ENCODE results near the gene SAMD4B. TPM values are rescaled to one million over a fixed set of nuclear protein-coding genes. Genes with fewer than 3 reads are reported as not detected.

SAMD4B gene, protein sequence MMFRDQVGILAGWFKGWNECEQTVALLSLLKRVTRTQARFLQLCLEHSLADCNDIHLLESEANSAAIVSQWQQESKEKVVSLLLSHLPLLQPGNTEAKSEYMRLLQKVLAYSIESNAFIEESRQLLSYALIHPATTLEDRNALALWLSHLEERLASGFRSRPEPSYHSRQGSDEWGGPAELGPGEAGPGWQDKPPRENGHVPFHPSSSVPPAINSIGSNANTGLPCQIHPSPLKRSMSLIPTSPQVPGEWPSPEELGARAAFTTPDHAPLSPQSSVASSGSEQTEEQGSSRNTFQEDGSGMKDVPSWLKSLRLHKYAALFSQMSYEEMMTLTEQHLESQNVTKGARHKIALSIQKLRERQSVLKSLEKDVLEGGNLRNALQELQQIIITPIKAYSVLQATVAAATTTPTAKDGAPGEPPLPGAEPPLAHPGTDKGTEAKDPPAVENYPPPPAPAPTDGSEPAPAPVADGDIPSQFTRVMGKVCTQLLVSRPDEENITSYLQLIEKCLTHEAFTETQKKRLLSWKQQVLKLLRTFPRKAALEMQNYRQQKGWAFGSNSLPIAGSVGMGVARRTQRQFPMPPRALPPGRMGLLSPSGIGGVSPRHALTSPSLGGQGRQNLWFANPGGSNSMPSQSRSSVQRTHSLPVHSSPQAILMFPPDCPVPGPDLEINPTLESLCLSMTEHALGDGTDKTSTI
- total RNA-seq: 85.2 and 94.0 TPM in 2 replicates

DNA sequence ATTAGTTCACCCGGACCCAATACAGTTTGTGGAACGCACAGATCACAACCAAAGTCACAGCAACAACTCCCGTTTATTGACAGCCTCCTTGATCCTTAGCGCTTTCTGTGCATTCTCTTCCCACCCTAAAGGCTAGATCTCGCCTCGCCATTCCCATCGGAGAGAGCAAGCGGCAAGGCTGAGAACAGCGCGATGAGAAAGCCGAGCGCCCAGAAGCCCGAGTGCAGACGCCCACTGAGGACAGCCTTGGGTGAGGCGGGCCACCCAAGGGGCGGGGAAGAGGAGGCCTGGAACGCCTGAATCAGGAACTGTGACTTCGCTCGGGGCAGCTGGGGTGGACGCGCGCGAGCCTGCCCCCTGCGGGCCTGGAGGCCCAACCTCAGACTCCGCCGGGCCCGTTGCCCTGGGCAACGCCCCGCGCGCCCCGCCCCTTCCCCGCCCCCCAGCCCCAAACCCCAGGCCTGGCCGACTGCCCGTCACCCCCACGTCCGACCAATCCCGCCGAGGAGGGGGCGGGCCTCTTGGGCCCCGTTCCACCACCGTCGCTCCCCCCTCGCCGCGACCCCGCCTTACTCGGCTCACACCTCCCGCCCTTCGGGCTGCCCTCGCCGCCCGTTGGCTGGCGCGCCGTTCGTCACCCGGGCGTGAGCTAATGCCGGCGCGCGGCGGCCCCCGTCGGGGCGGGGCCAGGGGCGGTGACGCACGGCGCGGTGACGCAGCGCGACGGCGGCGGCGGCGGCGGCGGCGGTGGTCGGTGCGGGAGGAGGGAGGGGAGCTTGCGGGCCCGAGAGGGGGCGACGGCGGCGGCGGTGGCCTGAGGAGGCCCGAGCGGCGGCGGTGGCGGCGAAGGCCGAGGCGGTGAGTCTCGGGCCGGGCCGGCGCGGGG is at the start of gene SAMD4B:
TSS of gene SAMD4B (plus strand) at position 703 of the 886 bp plus-strand sequence. CDS start 14,473 bp downstream, outside the sequence.

DNA sequence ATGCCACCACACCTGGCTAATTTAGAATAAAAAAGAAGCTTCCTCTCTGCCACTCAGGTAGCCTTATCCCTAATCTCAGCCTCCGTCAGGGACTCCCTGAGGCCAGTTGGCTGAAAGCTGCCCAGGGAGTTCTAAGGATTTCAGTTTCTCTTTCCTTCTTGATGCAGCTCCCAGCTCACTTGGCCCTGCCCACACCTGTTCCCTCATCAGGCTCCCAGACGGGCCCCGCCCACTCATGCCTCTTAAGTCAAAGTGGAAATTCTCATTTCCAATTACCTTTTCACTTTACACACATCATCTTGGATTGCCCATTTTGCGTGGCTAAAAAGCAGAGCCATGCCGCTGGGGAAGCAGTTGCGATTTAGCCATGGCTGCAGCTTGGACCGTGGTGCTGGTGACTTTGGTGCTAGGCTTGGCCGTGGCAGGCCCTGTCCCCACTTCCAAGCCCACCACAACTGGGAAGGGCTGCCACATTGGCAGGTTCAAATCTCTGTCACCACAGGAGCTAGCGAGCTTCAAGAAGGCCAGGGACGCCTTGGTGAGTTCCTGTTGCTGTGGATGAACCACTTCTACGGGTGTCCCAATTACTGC is 46.1 kb upstream of the SAMD4B start, which contains the start of gene IFNL1:
TSS of gene IFNL1 (plus strand) at position 353 of the 591 bp plus-strand sequence. CDS start at position 368, 15 bp downstream.

DNA sequence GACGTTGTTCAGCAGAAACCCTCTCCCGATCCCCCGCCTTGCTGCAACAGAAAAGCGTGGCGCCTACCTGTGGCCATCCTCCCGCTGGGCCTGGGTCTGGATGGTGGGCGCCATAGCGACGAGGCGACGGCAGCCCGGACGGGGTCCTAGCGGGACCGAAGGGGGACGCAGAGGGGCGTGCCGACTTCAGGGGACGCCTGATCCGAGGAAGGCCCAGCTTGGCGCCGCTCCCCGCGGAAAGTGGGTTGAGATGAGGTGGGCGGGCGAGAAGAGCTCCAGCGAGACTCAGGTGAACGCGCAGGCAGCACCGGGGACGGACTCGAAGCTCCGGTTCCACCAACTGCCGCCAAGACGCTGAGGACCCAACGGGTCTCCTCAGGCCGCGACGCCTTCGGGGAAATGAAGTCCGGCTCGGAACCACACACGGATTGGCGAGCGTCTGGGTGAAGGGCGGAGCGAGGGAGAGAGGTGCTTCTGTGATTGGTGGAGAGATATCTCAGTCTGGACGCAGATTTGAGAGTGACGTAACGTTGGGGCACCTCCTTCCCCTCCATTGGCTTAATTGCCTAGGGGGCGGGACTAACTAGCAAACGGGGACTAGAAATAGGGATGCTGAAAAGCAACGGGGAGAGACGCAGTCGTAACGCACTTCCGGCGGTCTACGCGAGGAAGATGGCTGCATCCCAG is 48.7 kb downstream of the SAMD4B start, which contains the start of the genes MED29 and PAF1:
TSS of gene MED29 (plus strand) at position 628 of the 687 bp plus-strand sequence. CDS start at position 673, 45 bp downstream.
TSS of gene PAF1 (minus strand) at position 356 of the 687 bp plus-strand sequence. CDS start at position 114, 242 bp downstream.

DNA sequence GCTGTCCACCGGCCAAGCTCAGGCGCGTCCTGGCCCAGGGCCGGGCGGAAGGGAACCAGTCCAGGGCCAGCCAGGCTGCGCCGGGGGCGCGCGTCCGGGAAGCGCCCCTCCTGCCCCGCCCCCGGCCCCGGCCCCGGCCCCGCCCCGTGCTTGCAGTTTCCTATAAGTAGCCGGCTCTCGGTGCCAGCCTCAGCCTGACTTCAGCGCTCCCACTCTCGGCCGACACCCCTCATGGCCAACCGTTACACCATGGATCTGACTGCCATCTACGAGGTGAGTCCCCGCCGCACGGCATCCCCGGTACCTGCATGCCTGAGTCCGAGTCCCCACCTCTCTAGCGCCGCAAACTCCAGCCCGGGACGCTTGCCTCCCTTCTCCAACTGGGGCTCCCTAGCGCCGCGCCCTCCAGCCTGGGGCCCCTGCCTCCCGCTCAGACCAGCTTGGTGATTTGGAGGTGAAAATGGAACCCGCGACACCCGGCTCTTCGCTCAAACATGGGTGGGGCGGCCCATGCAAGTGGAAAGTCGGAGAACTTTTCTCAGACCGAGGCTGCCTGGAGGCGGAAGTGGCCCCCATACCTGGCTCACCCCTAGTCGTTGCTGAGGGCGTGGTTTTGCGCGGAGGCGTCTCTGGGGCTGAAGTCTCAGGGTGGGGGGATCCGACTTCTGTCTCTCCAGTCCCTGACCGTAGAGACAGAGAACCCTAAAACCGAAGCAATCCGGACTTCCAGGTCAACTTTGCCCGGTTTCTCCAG is 64.6 kb downstream of the SAMD4B start, which contains the start of gene ZFP36:
TSS of gene ZFP36 (plus strand) at position 192 of the 754 bp plus-strand sequence. CDS start at position 250, 58 bp downstream.

DNA sequence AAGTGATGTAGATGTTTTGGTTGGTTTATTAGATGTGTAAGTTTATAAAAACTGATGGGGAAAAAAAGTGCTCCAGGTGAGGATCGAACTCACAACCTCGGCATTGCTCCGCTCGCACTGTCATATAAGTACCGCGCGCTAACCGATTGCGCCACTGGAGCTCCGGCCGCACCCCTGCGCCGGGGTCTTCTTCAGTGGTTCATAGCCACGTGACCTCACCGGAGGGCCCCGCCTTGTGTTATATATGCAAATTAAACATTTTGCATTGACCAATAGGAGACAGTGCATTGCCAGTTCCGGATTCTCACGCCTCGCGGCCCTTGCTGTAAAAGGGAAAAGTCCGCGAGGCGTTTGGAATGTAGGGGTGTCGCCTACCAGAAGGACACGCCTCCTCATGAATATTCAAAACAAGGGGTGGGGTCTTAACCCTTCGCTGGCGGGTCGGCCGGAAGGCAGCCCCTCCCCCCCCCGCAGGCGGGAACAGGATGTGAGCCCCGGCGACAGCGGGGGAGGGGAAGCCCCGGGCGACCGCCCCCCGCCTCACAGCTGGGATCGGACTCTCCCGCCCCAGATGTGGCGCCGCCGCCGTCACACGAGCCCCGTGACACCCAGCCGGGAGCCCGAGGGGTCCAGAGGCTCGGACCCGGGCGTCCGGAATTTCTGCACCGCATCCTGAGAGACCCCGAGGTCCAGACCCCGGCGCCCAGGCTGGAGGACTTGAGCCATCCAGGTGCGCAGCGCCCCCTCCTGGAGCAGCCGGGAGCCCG is 70.1 kb downstream of the SAMD4B start, which contains the start of gene PLEKHG2:
TSS of gene PLEKHG2 (plus strand) at position 570 of the 767 bp plus-strand sequence. CDS start 1,418 bp downstream, outside the sequence.

Small RNA genes lying within 50 kb of the gene (small RNA-seq; reads per million reads assigned to genes)
- not detected for gene AC011445.2
- gene MIR4530: not detected
- gene RN7SL566P: not detected

Other genes starting within 250 kb of the SAMD4B start
- 6.6 and 11.9 TPM in 2 replicates for gene PAK4, start 216.6 kb upstream of the SAMD4B start, total RNA-seq
- not detected in 2 replicates for gene NCCRP1, start 145.5 kb upstream of the SAMD4B start, total RNA-seq
- gene SYCN, start 138.2 kb upstream of the SAMD4B start, total RNA-seq: not detected in 2 replicates
- gene IFNL3, start 97.4 kb upstream of the SAMD4B start, total RNA-seq: not detected in 2 replicates
- gene IFNL4, start 93.6 kb upstream of the SAMD4B start, total RNA-seq: not detected in 2 replicates
- gene IFNL2, start 74.0 kb upstream of the SAMD4B start, total RNA-seq: not detected in 2 replicates
- gene IFNL1, start 46.0 kb upstream of the SAMD4B start, total RNA-seq: not detected in 2 replicates
- under 0.01 and 0.20 TPM in 2 replicates for gene LRFN1, start 21.6 kb upstream of the SAMD4B start, total RNA-seq
- gene GMFG, start 6.4 kb upstream of the SAMD4B start, total RNA-seq: 0.39 TPM in 1 of 2 replicates, not detected in the other
- gene PAF1, start 48.7 kb downstream of the SAMD4B start, total RNA-seq: 28.7 and 29.8 TPM in 2 replicates
- gene MED29, start 49.0 kb downstream of the SAMD4B start, total RNA-seq: 17.3 and 19.4 TPM in 2 replicates
- gene ZFP36, start 64.4 kb downstream of the SAMD4B start, total RNA-seq: 11.1 and 16.9 TPM in 2 replicates
- 9.2 and 15.4 TPM in 2 replicates for gene PLEKHG2, start 70.2 kb downstream of the SAMD4B start, total RNA-seq
- 40.3 and 64.3 TPM in 2 replicates for gene RPS16, start 93.5 kb downstream of the SAMD4B start, total RNA-seq
- gene SUPT5H, start 103.2 kb downstream of the SAMD4B start, total RNA-seq: 70.5 and 74.1 TPM in 2 replicates
- gene TIMM50, start 138.4 kb downstream of the SAMD4B start, total RNA-seq: 58.1 and 58.4 TPM in 2 replicates
- 0.37 and 0.39 TPM in 2 replicates for gene DLL3, start 156.5 kb downstream of the SAMD4B start, total RNA-seq
- not detected in 2 replicates for gene SELENOV, start 172.7 kb downstream of the SAMD4B start, total RNA-seq
- gene EID2B, start 190.4 kb downstream of the SAMD4B start, total RNA-seq: 3.9 and 4.8 TPM in 2 replicates
- 5.9 and 8.6 TPM in 2 replicates for gene EID2, start 197.7 kb downstream of the SAMD4B start, total RNA-seq